SK-N-SH treated with all-trans-retinoic acid at 6 μM for 48 hours (cell line): ENCODE measurements around the gene NR2C1.

Source experiments
- ARNTL ChIP-seq: fragments of 450-650 bp; formaldehyde crosslinking; IDR thresholded peaks from 2 replicates; pipeline ENCODE4 v1.5.0; 2020; ENCODE audit warnings: low read depth, mild to moderate bottlenecking, moderate library complexity, borderline replicate concordance
- ESRRG ChIP-seq: fragments of 250-450 bp; sonication (Bioruptor Pico); IDR thresholded peaks from 2 replicates; pipeline ENCODE4 v1.6.1; 2021; ENCODE audit warnings: mild to moderate bottlenecking
- RARB ChIP-seq: fragments of 250-450 bp; sonication (Bioruptor Pico); IDR thresholded peaks from 2 replicates; pipeline ENCODE4 v1.8.0; 2021; ENCODE audit warnings: mild to moderate bottlenecking, moderate library complexity
- TCF4 ChIP-seq: fragments of 250-450 bp; sonication (Bioruptor Pico); IDR thresholded peaks from 2 replicates; pipeline ENCODE4 v1.8.0; 2021; ENCODE audit warnings: mild to moderate bottlenecking, moderate library complexity, borderline replicate concordance
- TOX ChIP-seq: fragments of 250-450 bp; sonication (Bioruptor Pico); IDR thresholded peaks from 2 replicates; pipeline ENCODE4 v1.8.0; 2021; ENCODE audit warnings: mild to moderate bottlenecking, moderate library complexity, borderline replicate concordance
- ZFP3 ChIP-seq: fragments of 250-450 bp; sonication (Bioruptor Pico); IDR thresholded peaks from 2 replicates; pipeline ENCODE4 v1.5.0; 2020; ENCODE audit warnings: mild to moderate bottlenecking, moderate library complexity
- ZNF70 ChIP-seq: fragments of 450-650 bp; formaldehyde crosslinking; IDR thresholded peaks from 2 replicates; pipeline ENCODE4 v1.5.0; 2020; ENCODE audit warnings: mild to moderate bottlenecking, moderate library complexity
- TF ChIP-seq, protein P1 (sequence below): fragments of 250-450 bp; sonication (Bioruptor Pico); IDR thresholded peaks from 2 replicates; pipeline ENCODE4 v1.8.0; 2020; ENCODE audit warnings: mild to moderate bottlenecking, moderate library complexity, borderline replicate concordance
- TF ChIP-seq, protein P2 (sequence below): fragments of 250-450 bp; sonication (Bioruptor Pico); IDR thresholded peaks from 2 replicates; pipeline ENCODE4 v1.5.1; 2020; ENCODE audit warnings: low read depth, mild to moderate bottlenecking, moderate library complexity

DNA sequence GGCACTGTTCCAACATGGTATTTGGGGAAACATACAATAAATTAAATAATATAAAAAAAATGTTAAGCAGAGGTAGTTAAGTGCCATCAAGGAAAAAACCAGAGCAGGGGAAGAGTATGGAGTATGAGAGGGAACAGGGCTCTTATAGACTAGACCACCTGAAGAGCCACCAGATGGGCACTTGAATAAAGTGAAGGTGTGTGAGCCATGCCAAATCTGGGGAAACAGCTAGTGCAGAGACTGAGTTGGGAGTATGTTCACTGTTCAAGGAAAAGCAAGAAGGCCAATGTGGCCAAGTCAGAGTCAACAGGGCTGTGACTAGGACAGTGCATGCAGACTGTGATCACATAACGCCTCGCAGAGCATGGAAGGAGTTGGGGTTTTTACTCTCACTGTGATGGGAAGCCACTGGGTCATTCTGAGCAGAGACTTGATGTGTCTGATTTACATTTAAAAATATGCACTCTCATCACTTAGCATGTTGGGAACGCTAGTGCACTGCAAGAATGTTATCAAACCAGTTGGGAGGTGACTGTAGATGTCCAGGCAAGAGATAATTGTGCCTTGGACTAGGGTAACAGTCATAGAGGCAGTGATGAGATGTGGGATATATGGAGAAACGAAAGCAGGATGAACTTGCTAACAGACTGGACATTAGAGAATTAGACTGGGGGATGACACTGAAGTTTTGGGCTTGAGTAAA, 95.5 kb downstream of the NR2C1 start:
- TF ChIP-seq, protein P1, sequence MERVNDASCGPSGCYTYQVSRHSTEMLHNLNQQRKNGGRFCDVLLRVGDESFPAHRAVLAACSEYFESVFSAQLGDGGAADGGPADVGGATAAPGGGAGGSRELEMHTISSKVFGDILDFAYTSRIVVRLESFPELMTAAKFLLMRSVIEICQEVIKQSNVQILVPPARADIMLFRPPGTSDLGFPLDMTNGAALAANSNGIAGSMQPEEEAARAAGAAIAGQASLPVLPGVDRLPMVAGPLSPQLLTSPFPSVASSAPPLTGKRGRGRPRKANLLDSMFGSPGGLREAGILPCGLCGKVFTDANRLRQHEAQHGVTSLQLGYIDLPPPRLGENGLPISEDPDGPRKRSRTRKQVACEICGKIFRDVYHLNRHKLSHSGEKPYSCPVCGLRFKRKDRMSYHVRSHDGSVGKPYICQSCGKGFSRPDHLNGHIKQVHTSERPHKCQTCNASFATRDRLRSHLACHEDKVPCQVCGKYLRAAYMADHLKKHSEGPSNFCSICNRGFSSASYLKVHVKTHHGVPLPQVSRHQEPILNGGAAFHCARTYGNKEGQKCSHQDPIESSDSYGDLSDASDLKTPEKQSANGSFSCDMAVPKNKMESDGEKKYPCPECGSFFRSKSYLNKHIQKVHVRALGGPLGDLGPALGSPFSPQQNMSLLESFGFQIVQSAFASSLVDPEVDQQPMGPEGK (CRISPR knock-in tag): no peak
- TF ChIP-seq TCF4 (CRISPR knock-in tag) (no peak), ARNTL (no peak), ZFP3 (no peak), TOX (CRISPR knock-in tag) (no peak), RARB (no peak), ZNF70 (no peak), ESRRG (CRISPR knock-in tag) (no peak)
- TF ChIP-seq, protein P2, sequence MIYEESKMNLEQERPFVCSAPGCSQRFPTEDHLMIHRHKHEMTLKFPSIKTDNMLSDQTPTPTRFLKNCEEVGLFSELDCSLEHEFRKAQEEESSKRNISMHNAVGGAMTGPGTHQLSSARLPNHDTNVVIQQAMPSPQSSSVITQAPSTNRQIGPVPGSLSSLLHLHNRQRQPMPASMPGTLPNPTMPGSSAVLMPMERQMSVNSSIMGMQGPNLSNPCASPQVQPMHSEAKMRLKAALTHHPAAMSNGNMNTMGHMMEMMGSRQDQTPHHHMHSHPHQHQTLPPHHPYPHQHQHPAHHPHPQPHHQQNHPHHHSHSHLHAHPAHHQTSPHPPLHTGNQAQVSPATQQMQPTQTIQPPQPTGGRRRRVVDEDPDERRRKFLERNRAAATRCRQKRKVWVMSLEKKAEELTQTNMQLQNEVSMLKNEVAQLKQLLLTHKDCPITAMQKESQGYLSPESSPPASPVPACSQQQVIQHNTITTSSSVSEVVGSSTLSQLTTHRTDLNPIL (CRISPR knock-in tag): no peak
